ENCODE measurements around the gene WDR55. TPM values are rescaled to one million over a fixed set of nuclear protein-coding genes. Genes with fewer than 3 reads are reported as not detected.

WDR55 gene
- total and polyA plus RNA-seq, 2 experiments from 2014 or later: 9.6 to 18.0 TPM

GRCh38 chr5:140671472-140672125 lies 6.9 kb downstream of the WDR55 start:
- Mint-ChIP-seq H3K36me3 (ENCODE audit: low read depth) (peaks cover 76% of the 10 kb centered on the region), H3K9me3 (no peaks in the 10 kb centered on the region), H3K4me1 (peaks cover 9% of the 10 kb centered on the region), H3K4me3 (peak overlapping the region; percentile 47), H3K27me3 (ENCODE audit: insufficient read depth, low read depth, poor library complexity) (peaks cover 9% of the 10 kb centered on the region), H3K27ac (no peak overlapping the region)
- ATAC-seq (peak; percentile 3; the same call in 2 of the 3 replicates), DNase-seq (ENCODE audit: low spot score) (peak; percentile 31)
- no peaks in the 10 kb centered on the region for H3K27me3 ChIP-seq (ENCODE audit: insufficient read depth)
- no peak overlapping the region for H2AFZ ChIP-seq
- H3K9me2 ChIP-seq (ENCODE audit: insufficient read depth): no peaks in the 10 kb centered on the region
- H4K20me1 ChIP-seq (replicated peaks; ENCODE audit: insufficient read depth): no peaks in the 10 kb centered on the region
- peaks cover 6% of the 10 kb centered on the region for H3K4me1 ChIP-seq (ENCODE audit: insufficient read depth)
- no peak overlapping the region for H3K27ac ChIP-seq (ENCODE audit: low read depth)
- peak overlapping the region; percentile 71 for H3K4me2 ChIP-seq
- peaks cover 7% of the 10 kb centered on the region for H3K79me2 ChIP-seq (replicated peaks; ENCODE audit: insufficient read depth)
- peaks cover 14% of the 10 kb centered on the region; the same call in 1 of the 2 replicates for H3K36me3 ChIP-seq (ENCODE audit: insufficient read depth)
- H3F3A ChIP-seq (replicated peaks; ENCODE audit: low read depth): peaks cover 14% of the 10 kb centered on the region; the same call in 1 of the 2 replicates
- TF ChIP-seq STAT1 (IDR thresholded peaks at IDR 0.05; ENCODE audit: unreplicated experiment): no peak
- TF ChIP-seq EZH2 (IDR thresholded peaks at IDR 0.05; ENCODE audit: low read depth, unreplicated experiment): no peak
- TF ChIP-seq NANOG (IDR thresholded peaks at IDR 0.05; ENCODE audit: borderline replicate concordance): peak; percentile 41; the same call in 1 of the 2 replicates
- TF ChIP-seq POLR2AphosphoS5 (IDR thresholded peaks at IDR 0.05; ENCODE audit: low read depth): peak; percentile 4; the same call in 1 of the 2 replicates
- H3K4me3 ChIP-seq: peak overlapping the region; percentile 57

GRCh38 chr5:140672455-140673186 lies 7.9 kb downstream of the WDR55 start:
- no peak overlapping the region for H3K27ac ChIP-seq (ENCODE audit: low read depth)
- peak overlapping the region; percentile 71 for H3K4me2 ChIP-seq
- H3K79me2 ChIP-seq (replicated peaks; ENCODE audit: insufficient read depth): no peaks in the 10 kb centered on the region
- peaks cover 9% of the 10 kb centered on the region for H3K27me3 Mint-ChIP-seq (ENCODE audit: insufficient read depth, low read depth, poor library complexity)
- H3K4me3 Mint-ChIP-seq: peak overlapping the region; percentile 47; the same call in 2 of the 3 replicates
- no peaks in the 10 kb centered on the region for H3K9me3 Mint-ChIP-seq
- H3K36me3 Mint-ChIP-seq (ENCODE audit: low read depth): peaks cover 78% of the 10 kb centered on the region
- DNase-seq (ENCODE audit: low spot score): peak; percentile 76
- peak overlapping the region; percentile 52; the same call in 1 of the 2 replicates for H2AFZ ChIP-seq
- H4K20me1 ChIP-seq (replicated peaks; ENCODE audit: insufficient read depth): no peaks in the 10 kb centered on the region
- H3F3A ChIP-seq (replicated peaks; ENCODE audit: low read depth): peaks cover 14% of the 10 kb centered on the region; the same call in 1 of the 2 replicates
- H3K4me1 Mint-ChIP-seq: peaks cover 9% of the 10 kb centered on the region
- H3K4me3 ChIP-seq: peak overlapping the region; percentile 57
- peak; percentile 70 for ATAC-seq
- H3K27ac Mint-ChIP-seq: no peak overlapping the region
- H3K27me3 ChIP-seq (ENCODE audit: insufficient read depth): no peaks in the 10 kb centered on the region
- H3K36me3 ChIP-seq (ENCODE audit: insufficient read depth): peaks cover 14% of the 10 kb centered on the region; the same call in 1 of the 2 replicates
- no peaks in the 10 kb centered on the region for H3K9me2 ChIP-seq (ENCODE audit: insufficient read depth)
- peaks cover 6% of the 10 kb centered on the region for H3K4me1 ChIP-seq (ENCODE audit: insufficient read depth)
- TF ChIP-seq EZH2phosphoT487 (IDR thresholded peaks at IDR 0.05; ENCODE audit: unreplicated experiment) (no peak), REST (IDR thresholded peaks at IDR 0.05; ENCODE audit: unreplicated experiment) (no peak), POLR2AphosphoS5 (IDR thresholded peaks at IDR 0.05; ENCODE audit: low read depth) (no peak), NANOG (IDR thresholded peaks at IDR 0.05; ENCODE audit: borderline replicate concordance) (no peak), EZH2 (IDR thresholded peaks at IDR 0.05; ENCODE audit: low read depth, unreplicated experiment) (no peak), ZNF114 (CRISPR knock-in tag; IDR thresholded peaks at IDR 0.05) (no peak), STAT1 (IDR thresholded peaks at IDR 0.05; ENCODE audit: unreplicated experiment) (no peak), ZNF331 (CRISPR knock-in tag; IDR thresholded peaks at IDR 0.05; ENCODE audit: low read depth) (no peak), CREB1 (CRISPR knock-in tag; IDR thresholded peaks at IDR 0.05; ENCODE audit: low read depth) (no peak), ETS1 (IDR thresholded peaks at IDR 0.05) (no peak), JUNB (IDR thresholded peaks at IDR 0.05; ENCODE audit: unreplicated experiment) (no peak)
- TF ChIP-seq, protein P1, sequence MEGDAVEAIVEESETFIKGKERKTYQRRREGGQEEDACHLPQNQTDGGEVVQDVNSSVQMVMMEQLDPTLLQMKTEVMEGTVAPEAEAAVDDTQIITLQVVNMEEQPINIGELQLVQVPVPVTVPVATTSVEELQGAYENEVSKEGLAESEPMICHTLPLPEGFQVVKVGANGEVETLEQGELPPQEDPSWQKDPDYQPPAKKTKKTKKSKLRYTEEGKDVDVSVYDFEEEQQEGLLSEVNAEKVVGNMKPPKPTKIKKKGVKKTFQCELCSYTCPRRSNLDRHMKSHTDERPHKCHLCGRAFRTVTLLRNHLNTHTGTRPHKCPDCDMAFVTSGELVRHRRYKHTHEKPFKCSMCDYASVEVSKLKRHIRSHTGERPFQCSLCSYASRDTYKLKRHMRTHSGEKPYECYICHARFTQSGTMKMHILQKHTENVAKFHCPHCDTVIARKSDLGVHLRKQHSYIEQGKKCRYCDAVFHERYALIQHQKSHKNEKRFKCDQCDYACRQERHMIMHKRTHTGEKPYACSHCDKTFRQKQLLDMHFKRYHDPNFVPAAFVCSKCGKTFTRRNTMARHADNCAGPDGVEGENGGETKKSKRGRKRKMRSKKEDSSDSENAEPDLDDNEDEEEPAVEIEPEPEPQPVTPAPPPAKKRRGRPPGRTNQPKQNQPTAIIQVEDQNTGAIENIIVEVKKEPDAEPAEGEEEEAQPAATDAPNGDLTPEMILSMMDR (conservative IDR thresholded peaks at IDR 0.05; ENCODE audit: low read depth in 2 of 2): no peak
